GM18867 (cell line): Measurements from ENCODE around the gene ADAM15.

Source experiments
- ATAC-seq: cut with Tn5 transposase; IDR thresholded peaks from one replicate; pipeline ENCODE4 v1.9.1; 2021; ENCODE audit warnings: mild to moderate bottlenecking, moderate library complexity; ENCODE audit not compliant: unreplicated experiment

The ADAM15 gene

DNA sequence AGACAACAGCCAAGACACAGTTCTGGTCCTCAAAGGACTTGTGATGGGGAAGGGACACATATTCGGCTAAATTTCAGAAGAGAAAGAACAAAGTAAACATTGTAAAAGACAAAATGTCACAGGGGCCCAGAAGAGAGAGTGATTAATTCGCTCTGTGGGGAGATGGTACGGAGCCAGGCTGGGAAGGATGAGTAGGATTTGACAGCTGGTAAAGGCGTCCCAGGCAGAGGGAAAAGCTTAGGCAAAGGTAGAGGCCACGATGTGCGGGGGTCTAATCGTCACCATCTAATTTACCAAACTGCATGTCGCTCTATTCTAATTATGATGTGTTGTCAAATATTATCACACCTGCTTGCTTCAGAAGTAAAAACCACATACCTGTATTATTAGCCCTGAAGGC is 59.3 kb downstream of the ADAM15 start:
- no peak for ATAC-seq

DNA sequence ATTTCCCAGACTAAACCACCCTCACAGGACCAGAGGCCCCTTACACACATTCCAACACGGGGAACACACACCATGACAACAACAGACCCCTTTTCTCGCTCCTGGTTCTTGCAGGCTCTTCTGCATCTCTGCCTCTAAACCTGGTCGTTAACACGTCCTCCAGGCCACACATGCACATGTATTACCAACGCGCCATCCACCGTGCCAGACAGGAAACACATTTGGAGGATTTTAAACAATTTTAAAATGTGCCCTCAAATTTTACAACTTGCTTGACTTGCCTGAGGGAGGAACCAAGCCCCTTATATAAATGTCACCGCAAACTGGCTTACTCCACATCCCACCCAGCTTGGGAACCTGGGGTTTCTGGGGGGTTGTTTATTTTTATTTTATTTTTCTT is 59.7 kb downstream of the ADAM15 start:
- ATAC-seq: no peak
